WTC11 (cell line): ENCODE measurements around the gene EID2.

Source experiments
- ESRRA ChIP-seq: sonication (generic); formaldehyde crosslinking; IDR thresholded peaks from 2 replicates; pipeline ENCODE4 v1.8.1; 2022; ENCODE audit warnings: mild to moderate bottlenecking, missing genetic modification reagents, borderline replicate concordance
- GTF2I ChIP-seq: fragments of 250-450 bp; sonication (Bioruptor Pico); conservative IDR thresholded peaks from 2 replicates; pipeline ENCODE4 v1.4.0; 2021; ENCODE audit warnings: mild to moderate bottlenecking
- JUN ChIP-seq: sonication (generic); formaldehyde crosslinking; IDR thresholded peaks from 2 replicates; pipeline ENCODE4 v1.8.0; 2023; ENCODE audit warnings: mild to moderate bottlenecking, missing genetic modification reagents
- KAT7 ChIP-seq: sonication (generic); formaldehyde crosslinking; IDR thresholded peaks from 2 replicates; pipeline ENCODE4 v1.8.1; 2023; ENCODE audit warnings: missing genetic modification reagents, mild to moderate bottlenecking, borderline replicate concordance
- NFYB ChIP-seq: sonication (generic); formaldehyde crosslinking; conservative IDR thresholded peaks from 2 replicates; pipeline ENCODE4 v1.8.0; 2022; ENCODE audit warnings: low read depth, missing genetic modification reagents
- ZNF317 ChIP-seq: sonication (generic); formaldehyde crosslinking; IDR thresholded peaks from 2 replicates; pipeline ENCODE4 v1.8.1; 2023; ENCODE audit warnings: low read depth, mild to moderate bottlenecking, moderate library complexity, missing genetic modification reagents, borderline replicate concordance
- TF ChIP-seq, protein P1 (sequence below): fragments of 200-600 bp; IDR thresholded peaks from 2 replicates; pipeline ENCODE4 v1.8.0; 2022; ENCODE audit warnings: antibody characterized with exemption
- TF ChIP-seq, protein P2 (sequence below): sonication (generic); formaldehyde crosslinking; IDR thresholded peaks from 2 replicates; pipeline ENCODE4 v1.8.0; 2022; ENCODE audit warnings: mild to moderate bottlenecking, missing genetic modification reagents
- TF ChIP-seq, protein P3 (sequence below): sonication (generic); formaldehyde crosslinking; conservative IDR thresholded peaks from 2 replicates; pipeline ENCODE4 v1.8.1; 2022; ENCODE audit warnings: mild to moderate bottlenecking, missing genetic modification reagents
- TF ChIP-seq, protein P4 (sequence below): sonication (generic); formaldehyde crosslinking; IDR thresholded peaks from 2 replicates; pipeline ENCODE4 v1.8.0; 2023; ENCODE audit warnings: missing genetic modification reagents, mild to moderate bottlenecking, borderline replicate concordance

DNA sequence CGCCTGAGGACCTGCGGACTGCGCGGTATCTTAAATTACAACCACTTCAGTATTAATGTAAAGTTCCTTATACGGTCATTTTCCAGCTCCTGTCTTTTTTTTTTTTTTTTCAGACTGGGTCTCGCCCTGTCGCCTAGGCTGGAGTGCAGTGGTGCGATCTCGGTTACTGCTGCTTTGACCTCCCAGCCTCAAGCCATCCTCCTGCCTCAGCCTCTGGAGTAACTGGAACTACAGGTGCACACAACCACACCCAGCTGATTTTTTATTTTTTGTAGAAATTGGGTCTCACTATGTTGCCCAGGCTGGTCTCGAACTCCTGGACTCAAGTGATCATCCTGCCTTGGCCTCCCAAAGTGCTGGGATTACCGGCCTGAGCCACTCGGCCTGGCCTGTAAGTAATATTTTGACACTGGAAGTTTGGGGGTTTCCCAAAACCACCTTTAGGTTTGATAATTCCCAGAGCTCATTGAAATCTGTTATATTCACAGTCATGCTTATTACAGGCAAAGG, 6.9 kb downstream of the EID2 start:
- TF ChIP-seq, protein P1, sequence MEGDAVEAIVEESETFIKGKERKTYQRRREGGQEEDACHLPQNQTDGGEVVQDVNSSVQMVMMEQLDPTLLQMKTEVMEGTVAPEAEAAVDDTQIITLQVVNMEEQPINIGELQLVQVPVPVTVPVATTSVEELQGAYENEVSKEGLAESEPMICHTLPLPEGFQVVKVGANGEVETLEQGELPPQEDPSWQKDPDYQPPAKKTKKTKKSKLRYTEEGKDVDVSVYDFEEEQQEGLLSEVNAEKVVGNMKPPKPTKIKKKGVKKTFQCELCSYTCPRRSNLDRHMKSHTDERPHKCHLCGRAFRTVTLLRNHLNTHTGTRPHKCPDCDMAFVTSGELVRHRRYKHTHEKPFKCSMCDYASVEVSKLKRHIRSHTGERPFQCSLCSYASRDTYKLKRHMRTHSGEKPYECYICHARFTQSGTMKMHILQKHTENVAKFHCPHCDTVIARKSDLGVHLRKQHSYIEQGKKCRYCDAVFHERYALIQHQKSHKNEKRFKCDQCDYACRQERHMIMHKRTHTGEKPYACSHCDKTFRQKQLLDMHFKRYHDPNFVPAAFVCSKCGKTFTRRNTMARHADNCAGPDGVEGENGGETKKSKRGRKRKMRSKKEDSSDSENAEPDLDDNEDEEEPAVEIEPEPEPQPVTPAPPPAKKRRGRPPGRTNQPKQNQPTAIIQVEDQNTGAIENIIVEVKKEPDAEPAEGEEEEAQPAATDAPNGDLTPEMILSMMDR = no peak
- TF ChIP-seq JUN (no peak), ZNF317 (CRISPR knock-in tag) (no peak), GTF2I (no peak), NFYB (no peak), KAT7 (CRISPR knock-in tag) (no peak), ESRRA (CRISPR knock-in tag) (no peak)
- TF ChIP-seq, protein P2, sequence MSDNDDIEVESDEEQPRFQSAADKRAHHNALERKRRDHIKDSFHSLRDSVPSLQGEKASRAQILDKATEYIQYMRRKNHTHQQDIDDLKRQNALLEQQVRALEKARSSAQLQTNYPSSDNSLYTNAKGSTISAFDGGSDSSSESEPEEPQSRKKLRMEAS (CRISPR knock-in tag) = no peak
- TF ChIP-seq, protein P3, sequence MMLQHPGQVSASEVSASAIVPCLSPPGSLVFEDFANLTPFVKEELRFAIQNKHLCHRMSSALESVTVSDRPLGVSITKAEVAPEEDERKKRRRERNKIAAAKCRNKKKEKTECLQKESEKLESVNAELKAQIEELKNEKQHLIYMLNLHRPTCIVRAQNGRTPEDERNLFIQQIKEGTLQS (CRISPR knock-in tag) = no peak
- TF ChIP-seq, protein P4, sequence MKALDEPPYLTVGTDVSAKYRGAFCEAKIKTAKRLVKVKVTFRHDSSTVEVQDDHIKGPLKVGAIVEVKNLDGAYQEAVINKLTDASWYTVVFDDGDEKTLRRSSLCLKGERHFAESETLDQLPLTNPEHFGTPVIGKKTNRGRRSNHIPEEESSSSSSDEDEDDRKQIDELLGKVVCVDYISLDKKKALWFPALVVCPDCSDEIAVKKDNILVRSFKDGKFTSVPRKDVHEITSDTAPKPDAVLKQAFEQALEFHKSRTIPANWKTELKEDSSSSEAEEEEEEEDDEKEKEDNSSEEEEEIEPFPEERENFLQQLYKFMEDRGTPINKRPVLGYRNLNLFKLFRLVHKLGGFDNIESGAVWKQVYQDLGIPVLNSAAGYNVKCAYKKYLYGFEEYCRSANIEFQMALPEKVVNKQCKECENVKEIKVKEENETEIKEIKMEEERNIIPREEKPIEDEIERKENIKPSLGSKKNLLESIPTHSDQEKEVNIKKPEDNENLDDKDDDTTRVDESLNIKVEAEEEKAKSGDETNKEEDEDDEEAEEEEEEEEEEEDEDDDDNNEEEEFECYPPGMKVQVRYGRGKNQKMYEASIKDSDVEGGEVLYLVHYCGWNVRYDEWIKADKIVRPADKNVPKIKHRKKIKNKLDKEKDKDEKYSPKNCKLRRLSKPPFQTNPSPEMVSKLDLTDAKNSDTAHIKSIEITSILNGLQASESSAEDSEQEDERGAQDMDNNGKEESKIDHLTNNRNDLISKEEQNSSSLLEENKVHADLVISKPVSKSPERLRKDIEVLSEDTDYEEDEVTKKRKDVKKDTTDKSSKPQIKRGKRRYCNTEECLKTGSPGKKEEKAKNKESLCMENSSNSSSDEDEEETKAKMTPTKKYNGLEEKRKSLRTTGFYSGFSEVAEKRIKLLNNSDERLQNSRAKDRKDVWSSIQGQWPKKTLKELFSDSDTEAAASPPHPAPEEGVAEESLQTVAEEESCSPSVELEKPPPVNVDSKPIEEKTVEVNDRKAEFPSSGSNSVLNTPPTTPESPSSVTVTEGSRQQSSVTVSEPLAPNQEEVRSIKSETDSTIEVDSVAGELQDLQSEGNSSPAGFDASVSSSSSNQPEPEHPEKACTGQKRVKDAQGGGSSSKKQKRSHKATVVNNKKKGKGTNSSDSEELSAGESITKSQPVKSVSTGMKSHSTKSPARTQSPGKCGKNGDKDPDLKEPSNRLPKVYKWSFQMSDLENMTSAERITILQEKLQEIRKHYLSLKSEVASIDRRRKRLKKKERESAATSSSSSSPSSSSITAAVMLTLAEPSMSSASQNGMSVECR = no peak
